ENCODE results near the gene ADAMTSL3.

The ADAMTSL3 gene

GRCh38 chr15:84006421-84006820, 352.5 kb downstream of the ADAMTSL3 start:
- DNase-seq (ENCODE audit: low read depth) = no peak
- TF ChIP-seq CTCF (IDR thresholded peaks at IDR 0.05; ENCODE audit: low read depth, low read length, missing control alignments) = no peak
- no peak overlapping the region for H3K4me3 ChIP-seq (ENCODE audit: low read depth, low read length)

GRCh38 chr15:84009616-84010015, 355.7 kb downstream of the ADAMTSL3 start:
- TF ChIP-seq CTCF (IDR thresholded peaks at IDR 0.05; ENCODE audit: low read depth, low read length, missing control alignments) = no peak

DNA sequence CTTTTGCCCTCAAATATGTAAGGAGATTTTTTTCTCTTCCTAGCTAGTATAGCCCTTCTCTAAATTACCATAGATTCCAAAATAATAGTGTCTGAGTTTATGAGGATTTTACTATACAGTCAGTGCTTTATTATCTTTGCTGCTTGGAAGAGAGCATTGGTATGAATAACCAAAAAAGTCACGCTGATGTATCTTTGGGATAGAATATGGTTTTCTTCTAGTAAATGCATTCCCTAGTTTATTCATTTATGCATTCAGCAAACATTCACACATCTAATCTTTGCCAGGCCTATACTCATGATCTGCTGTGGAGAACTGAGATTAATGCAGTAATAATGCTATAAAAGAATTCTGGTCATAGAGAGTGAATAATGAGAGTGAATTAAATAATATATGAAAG, 356.3 kb downstream of the ADAMTSL3 start:
- H3K4me3 ChIP-seq (ENCODE audit: low read depth, low read length) = no peak overlapping the region
- no peak for DNase-seq (ENCODE audit: low read depth)
- TF ChIP-seq CTCF (IDR thresholded peaks at IDR 0.05; ENCODE audit: low read depth, low read length, missing control alignments) = no peak

More at GRCh38 chr15:84009616-84010015, 355.7 kb downstream of the ADAMTSL3 start:
- DNase-seq (ENCODE audit: low read depth) = no peak
- H3K4me3 ChIP-seq (ENCODE audit: low read depth, low read length) = no peak overlapping the region

- no peak for DNase-seq (ENCODE audit: low read depth)
- no peak overlapping the region for H3K4me3 ChIP-seq (ENCODE audit: low read depth, low read length)
- no peak for TF ChIP-seq CTCF (IDR thresholded peaks at IDR 0.05; ENCODE audit: low read depth, low read length, missing control alignments)
These were observed 362.4 kb downstream of the ADAMTSL3 start for GRCh38 chr15:84016371-84016770.

GRCh38 chr15:84022516-84022915, 368.6 kb downstream of the ADAMTSL3 start:
- DNase-seq (ENCODE audit: low read depth) = no peak
- no peak overlapping the region for H3K4me3 ChIP-seq (ENCODE audit: low read depth, low read length)
- no peak for TF ChIP-seq CTCF (IDR thresholded peaks at IDR 0.05; ENCODE audit: low read depth, low read length, missing control alignments)

- no peak overlapping the region for H3K4me3 ChIP-seq (ENCODE audit: low read depth, low read length)
- peak; percentile 64 for TF ChIP-seq CTCF (IDR thresholded peaks at IDR 0.05; ENCODE audit: low read depth, low read length, missing control alignments)
- peak; percentile 15 for DNase-seq (ENCODE audit: low read depth)
These were observed 369.7 kb downstream of the ADAMTSL3 start for GRCh38 chr15:84023636-84024035.

GRCh38 chr15:84033793-84034553, 380.1 kb downstream of the ADAMTSL3 start:
- no peak for TF ChIP-seq CTCF (IDR thresholded peaks at IDR 0.05; ENCODE audit: low read depth, low read length, missing control alignments)
- DNase-seq (ENCODE audit: low read depth) = no peak
- H3K4me3 ChIP-seq (ENCODE audit: low read depth, low read length) = no peak overlapping the region

Measured in GM12864 (cell line).